HEK293 (cell line): ENCODE data around the gene TCF12.

Source experiments
- TF ChIP-seq, protein P1 (sequence below): fragments of 450-650 bp; formaldehyde crosslinking; IDR thresholded peaks from 2 replicates; pipeline ENCODE4 v1.5.1; 2016; ENCODE audit warnings: missing biosample characterization, missing genetic modification characterization
- TF ChIP-seq, protein P2 (sequence below): fragments of 450-650 bp; formaldehyde crosslinking; IDR thresholded peaks from 2 replicates; pipeline ENCODE4 v1.5.1; 2016; ENCODE audit warnings: missing biosample characterization, missing genetic modification characterization

DNA sequence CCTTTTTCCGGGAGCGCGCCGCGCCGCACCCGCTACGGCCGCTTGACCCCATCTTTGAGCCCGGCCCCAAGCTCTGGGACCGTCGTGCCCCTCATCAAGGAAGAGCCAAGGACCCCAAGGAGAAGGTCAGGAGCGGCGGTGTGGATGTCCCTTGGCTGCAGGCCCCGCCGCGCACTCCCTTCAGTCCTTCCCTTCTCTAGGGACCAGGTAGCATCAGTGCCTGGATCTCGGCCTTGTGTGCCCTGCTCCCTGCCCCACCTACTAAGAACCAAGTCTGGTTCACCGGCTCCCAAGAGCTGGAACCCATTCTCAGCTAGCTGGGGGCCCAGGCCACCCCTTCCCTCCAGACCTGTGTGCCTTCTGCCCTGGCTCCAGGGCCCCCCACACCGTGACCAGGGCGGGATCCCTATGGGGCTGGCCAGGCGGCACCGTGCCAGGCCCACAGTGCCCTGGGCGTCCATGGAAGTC is 388.5 kb downstream of the TCF12 start:
- TF ChIP-seq, protein P1, sequence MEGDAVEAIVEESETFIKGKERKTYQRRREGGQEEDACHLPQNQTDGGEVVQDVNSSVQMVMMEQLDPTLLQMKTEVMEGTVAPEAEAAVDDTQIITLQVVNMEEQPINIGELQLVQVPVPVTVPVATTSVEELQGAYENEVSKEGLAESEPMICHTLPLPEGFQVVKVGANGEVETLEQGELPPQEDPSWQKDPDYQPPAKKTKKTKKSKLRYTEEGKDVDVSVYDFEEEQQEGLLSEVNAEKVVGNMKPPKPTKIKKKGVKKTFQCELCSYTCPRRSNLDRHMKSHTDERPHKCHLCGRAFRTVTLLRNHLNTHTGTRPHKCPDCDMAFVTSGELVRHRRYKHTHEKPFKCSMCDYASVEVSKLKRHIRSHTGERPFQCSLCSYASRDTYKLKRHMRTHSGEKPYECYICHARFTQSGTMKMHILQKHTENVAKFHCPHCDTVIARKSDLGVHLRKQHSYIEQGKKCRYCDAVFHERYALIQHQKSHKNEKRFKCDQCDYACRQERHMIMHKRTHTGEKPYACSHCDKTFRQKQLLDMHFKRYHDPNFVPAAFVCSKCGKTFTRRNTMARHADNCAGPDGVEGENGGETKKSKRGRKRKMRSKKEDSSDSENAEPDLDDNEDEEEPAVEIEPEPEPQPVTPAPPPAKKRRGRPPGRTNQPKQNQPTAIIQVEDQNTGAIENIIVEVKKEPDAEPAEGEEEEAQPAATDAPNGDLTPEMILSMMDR: no peak
- TF ChIP-seq, protein P2, sequence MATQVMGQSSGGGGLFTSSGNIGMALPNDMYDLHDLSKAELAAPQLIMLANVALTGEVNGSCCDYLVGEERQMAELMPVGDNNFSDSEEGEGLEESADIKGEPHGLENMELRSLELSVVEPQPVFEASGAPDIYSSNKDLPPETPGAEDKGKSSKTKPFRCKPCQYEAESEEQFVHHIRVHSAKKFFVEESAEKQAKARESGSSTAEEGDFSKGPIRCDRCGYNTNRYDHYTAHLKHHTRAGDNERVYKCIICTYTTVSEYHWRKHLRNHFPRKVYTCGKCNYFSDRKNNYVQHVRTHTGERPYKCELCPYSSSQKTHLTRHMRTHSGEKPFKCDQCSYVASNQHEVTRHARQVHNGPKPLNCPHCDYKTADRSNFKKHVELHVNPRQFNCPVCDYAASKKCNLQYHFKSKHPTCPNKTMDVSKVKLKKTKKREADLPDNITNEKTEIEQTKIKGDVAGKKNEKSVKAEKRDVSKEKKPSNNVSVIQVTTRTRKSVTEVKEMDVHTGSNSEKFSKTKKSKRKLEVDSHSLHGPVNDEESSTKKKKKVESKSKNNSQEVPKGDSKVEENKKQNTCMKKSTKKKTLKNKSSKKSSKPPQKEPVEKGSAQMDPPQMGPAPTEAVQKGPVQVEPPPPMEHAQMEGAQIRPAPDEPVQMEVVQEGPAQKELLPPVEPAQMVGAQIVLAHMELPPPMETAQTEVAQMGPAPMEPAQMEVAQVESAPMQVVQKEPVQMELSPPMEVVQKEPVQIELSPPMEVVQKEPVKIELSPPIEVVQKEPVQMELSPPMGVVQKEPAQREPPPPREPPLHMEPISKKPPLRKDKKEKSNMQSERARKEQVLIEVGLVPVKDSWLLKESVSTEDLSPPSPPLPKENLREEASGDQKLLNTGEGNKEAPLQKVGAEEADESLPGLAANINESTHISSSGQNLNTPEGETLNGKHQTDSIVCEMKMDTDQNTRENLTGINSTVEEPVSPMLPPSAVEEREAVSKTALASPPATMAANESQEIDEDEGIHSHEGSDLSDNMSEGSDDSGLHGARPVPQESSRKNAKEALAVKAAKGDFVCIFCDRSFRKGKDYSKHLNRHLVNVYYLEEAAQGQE (tag by site-specific recombination): no peak
